Measurements from ENCODE around the gene TOPBP1.
"Not testable (repeated sequence)": the region's sequence is repeated elsewhere in the genome, so short reads cannot be mapped to it uniquely, and the experiment has no call there.

TOPBP1 gene

DNA sequence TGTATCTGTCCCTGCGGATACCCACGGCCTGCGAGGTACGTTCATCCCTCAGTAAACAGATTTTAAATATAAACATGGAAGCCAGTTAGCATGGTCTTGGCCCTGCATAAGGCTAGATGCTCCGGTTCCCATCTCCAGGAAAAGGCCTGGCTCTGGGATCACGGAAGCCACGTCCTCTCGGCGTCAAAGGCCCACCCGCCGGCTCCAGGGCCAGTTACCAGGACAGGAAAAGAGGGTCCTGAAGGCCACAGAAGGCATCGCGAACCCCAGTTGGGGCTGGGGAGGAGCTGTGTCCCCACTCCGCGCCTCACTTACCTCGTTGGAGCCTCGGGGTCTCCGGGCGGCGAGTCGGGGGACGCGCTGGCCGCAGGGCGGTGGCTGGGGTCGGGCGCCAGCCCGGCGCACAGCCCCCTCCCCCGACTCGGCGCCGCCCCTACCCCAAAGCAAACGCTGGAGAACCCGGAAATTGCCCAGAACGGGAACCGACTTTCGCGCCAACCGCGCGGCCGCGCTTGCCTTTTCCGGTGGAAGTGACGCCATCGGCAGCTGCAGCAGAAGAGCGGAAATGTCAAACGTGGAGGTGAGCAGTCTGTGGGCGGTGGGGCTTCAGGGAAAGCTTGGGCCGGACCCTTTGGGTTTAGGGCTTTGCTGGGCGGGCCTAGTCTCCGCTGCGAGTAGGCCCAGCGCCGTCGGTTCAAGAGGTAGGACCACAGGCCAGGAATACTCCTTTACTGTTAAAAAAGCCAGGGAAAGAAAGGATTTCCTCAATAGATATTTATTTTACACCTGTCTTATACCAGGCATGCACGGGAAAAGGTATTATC, at the start of gene TOPBP1:
TOPBP1 (minus strand) TSS at position 488 of the 824 bp plus-strand sequence. CDS start 814 bp downstream, outside the sequence.
- DNase-seq (ENCODE audit: low read depth in 2 of 2): peak; percentile 73 to 77

DNA sequence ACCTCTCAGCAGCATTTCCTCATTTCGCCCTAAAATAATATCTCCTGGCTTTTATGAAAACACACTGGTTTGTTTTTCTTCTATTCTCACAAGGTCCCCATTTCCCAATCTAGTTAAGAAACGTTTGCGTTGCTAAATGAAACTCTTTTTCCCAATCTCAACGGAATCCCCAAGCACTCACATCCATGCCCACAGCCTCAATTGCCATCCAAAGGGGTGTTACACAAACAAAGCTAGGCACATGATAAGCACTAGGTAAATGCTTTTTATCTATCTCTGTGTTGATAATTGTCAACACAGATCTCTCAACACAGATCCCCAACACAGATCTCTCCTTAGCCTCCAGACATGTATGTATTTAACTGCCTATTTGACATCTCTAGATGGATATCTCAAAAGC, 49.3 kb upstream of the TOPBP1 start:
- no peak for DNase-seq (ENCODE audit: low read depth in 2 of 2)

DNA sequence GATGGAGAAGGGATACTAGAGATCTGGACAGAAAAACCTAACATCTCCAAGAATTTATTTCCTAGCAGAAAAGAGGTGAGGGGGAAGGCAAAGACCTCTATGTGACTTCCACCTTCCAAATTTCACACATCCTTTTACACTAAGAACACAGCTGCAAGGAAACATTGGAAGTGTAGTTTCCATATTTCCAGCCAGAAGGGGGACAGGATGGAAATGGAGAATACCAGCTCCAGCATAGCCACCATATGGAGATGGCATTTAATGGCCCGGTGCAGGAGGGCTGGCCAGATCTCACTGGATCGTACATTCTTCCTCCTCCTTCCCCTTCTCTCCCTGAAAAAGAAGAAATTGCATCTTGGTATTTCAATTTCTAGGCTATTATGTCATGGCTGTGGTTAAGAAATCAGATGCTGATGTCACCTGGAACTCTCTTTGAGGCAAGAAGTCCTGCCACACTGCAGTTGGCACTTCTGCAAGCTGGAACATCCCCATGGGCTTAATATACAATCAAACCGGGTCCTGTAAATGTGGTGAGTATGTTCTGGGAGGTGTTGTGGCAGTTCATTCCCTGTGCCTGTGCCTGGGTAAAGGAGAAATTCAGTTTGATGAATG, 47.5 kb upstream of the TOPBP1 start:
- no peak for DNase-seq (ENCODE audit: low read depth in 2 of 2)

DNA sequence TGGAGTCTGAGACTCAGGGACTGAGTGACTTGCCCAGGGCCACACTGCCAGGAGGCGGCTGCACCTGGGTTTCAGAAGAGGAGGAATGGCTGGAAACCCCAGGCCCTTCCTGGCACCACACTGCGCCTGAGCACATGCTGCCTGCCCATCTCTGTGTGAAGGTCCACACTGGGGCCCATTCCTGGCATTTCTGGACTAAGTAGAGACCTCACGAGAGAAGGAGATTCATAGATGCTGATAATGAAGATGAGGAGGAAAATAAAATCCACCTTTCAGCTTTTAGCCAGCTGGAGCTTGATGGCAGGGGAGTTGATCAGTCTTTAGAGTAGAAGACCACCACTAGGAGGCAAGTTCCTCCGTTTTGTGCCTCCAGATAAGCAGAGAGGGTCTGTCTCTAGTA, 44.3 kb upstream of the TOPBP1 start:
- no peak for DNase-seq (ENCODE audit: low read depth in 2 of 2)

DNA sequence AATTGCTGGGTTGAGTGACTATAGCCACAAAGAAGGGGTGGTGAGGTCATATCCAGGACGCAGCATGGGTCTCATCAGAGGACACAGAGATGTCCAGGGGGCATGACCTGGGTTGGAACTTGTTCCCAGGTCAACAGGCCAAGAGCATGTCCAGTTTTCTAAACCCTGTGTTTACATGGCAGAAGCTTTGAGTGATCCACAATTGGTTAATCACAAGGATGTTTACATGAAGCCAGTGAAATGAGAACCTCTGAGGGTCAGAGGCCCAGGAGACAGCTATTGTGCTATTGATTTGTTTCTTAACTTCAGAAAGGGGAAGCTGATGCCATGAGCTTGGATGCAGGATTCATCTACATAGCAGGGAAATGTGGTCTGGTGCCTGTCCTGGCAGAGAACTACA, 42.2 kb upstream of the TOPBP1 start:
- DNase-seq (ENCODE audit: low read depth in 2 of 2): no peak

DNA sequence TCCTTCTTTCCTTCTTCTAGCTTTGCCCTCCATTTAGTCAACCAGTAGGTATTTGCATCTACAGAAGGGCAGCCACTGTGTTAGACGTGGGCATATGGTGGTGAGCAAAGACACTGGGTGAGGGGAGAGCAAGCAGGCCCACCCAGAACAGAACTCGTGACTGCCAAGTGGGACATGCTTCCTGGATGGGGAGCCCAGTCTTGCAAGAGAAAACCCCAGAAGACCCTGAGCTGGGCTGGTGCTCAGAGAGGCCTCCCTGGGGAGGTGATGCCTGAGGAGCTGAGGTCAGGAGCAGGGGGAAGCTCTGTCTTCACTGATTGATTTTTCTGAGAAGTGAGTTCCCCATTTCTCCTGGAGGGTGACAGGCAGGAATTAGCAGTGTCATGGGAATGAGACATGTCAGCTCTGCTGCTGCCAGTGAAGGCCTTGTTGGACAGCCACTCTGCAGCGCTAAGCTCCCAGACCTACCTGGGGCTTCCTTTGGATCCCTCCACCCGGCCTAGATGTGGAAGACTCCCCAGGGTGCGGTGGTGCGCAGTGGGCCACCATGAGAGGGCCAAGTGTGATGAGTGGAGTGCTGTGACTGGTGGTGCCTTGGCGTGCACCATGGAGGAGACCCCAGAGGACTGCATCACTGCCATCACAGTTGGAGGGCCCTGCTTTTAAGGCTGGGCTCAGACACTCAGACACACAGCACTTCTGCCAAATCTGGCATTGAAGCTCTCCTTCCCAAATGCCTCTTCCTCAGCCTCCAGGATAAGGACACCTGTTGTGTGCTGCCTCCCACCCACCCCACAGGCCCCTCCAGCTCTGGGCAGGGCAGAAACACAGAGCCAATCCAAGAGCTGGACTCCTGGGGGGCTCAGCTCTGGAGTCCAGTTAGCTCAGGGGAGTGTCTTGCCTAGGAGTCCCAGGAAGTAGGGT, 40.0 kb upstream of the TOPBP1 start:
- no peak for DNase-seq (ENCODE audit: low read depth in 2 of 2)

DNA sequence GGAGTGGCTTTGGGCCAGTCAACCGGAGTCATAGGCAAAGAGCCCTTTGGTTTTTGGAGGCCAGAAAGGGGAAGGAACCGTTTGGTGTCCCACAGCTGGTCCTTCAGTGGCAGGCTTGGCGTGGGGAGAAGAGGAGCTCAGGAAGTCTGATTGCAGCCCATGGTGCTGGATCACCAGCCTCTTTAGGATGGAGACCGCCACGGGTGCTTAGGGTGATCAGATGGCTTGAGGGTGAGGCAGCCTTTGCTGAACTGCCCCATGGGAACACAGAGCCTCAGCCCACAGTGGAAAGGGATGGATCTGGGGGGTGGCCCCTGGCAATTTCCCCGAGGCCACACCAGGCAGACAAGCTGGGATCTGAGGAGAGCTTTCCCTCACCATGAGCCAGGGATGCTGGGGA, 38.6 kb upstream of the TOPBP1 start:
- DNase-seq (ENCODE audit: low read depth in 2 of 2): no peak

DNA sequence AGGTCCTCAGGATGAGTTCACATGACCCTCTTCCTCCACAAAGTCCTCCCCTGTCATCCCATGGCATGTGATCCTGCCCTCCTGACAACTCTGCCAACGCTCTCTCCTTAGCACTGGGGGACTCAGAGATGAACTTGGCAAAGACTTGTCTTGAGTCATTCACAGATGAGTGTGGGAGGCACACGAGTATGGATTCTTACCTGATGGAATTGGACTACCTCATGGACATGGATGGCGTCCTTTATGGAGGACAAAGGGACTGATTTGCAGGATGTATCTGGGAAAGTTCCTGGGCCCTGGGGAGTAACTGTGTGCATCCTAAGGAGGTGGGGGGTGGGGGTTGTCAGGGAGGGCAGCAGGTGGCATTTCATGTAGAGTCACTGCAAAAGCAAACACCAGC, 38.2 kb upstream of the TOPBP1 start:
- no peak for DNase-seq (ENCODE audit: low read depth in 2 of 2)

DNA sequence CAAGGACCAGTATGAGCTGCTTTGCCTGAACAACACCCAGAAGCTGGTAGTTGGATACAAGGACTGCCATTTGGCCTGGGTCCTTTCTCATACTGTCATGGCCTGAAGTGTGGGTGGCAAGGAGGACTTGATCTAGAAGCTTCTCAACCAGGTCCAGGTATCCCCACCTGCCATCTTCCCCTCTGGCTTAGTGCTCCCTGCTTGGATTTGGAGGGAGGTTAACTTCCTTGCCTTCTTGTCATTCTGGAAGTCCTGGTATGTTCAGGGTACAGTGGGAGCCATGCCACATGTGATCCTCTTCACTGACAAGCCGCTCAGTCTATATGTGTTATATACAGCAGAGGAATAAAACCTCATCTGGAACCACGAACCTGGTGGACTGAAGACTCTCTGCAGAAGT, 37.7 kb upstream of the TOPBP1 start:
- DNase-seq (ENCODE audit: low read depth in 2 of 2): no peak

DNA sequence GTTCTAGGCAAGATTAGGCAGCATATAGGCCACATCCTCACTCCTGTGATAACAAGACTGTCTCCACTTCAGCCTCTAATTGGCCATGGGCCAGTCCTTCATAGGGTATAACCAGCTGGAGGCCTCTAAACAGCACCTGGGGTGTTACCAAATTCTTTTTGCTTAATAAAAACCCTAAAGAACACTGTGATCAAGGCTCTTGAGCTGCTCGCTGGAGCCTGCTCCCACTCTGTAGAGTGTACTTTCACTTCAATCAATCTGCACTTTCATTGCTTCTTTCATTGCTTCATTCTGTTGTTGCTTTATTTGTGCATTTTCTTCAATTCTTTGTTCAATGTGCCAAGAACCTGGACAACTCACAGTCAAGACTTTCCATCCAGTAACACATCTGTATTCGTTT, 36.2 kb upstream of the TOPBP1 start:
- no peak for DNase-seq (ENCODE audit: low read depth in 2 of 2)

DNA sequence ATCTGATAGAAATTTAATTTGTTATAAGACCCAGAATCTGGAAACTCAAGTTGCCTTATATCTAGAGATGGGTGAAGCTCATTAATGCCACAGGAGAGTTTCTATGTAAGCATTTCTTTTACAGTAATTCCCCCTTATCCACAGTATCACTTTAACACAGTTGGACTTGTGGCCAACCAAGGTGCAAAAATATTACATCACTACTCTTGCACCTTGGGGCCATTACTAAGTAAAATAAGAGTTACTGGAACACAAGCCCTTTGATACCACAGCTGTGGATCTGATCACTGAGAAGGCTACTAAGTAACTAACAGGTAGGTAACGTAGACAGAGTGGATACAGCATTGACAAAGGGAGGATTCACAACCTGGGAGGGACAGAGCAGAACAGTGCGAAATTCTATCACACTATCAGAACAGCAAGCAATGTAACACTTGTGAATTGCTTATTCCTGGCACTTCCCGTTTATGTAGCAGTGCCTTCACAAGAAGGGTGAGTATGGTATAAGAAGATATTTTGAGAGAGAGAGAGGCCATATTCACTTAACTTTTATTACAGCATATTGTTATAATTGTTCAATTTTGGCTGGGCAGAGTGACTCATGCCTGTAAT, 33.9 kb upstream of the TOPBP1 start:
- no peak for DNase-seq (ENCODE audit: low read depth in 2 of 2)

DNA sequence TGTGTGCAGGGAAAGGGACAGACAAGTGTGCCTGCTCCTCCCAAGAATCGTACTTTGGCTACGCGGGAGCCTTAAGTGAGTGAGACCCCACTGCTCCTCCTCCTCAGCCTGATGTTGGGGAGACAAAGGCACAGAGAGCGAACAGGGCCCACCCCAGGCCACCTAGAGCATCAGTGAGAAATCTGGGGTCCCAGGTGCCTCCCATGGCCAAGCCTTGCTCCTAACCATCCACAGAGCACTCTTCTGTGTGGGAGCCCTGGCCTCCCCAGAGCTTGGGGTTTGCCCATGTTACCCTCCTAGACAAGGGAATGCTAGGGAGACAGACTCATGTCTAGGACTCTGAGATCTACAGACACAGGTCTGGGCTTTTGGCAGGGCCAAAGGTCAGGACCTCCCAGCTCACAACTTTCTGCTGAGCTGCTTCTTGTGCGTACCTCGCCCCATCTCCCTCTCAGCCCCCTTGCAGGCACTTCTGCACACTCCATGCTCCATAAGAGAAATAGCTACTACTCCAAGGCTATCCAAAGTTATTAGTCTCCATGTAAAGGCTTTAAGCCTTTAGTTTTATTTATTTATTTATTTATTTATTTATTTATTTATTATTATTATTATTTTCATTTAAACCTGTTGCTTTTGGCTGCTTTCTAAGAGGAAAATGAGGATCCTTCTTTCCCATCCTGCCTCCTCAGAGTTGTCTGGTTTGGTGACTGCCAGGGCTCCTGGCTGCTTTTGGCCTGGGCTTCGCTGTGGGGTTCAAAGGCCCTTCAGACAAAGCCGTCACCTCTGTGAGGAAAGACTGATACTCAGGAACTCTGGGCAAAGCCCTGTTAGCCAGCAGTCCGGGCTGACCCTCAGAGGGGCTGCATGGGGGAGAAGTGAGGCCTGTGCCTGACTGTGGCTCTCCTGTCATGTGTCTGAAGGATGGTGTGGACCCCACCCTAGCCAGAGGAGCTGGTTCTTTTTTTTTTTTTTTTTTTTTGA, 32.8 kb upstream of the TOPBP1 start:
- DNase-seq (ENCODE audit: low read depth in 2 of 2): no peak

DNA sequence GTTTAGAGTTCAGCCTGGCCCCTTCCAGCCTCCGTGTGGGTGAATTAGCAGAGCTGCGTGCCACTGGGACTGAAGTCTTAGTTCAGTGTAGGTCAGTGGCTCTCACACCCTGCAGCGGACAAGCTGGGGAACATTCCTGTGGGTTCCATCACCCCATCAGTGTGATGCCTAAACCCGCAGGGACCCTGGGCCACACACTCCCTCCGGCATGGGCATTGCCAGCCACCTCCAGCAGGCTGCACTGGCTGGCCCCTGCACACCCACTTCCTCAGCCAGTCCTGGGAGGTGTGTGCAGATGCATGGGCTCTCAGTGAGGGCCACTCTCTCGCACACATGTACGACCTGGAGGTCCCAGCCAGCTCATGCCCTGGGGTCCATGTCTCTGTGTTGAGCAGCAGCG, 32.1 kb upstream of the TOPBP1 start:
- no peak for DNase-seq (ENCODE audit: low read depth in 2 of 2)

DNA sequence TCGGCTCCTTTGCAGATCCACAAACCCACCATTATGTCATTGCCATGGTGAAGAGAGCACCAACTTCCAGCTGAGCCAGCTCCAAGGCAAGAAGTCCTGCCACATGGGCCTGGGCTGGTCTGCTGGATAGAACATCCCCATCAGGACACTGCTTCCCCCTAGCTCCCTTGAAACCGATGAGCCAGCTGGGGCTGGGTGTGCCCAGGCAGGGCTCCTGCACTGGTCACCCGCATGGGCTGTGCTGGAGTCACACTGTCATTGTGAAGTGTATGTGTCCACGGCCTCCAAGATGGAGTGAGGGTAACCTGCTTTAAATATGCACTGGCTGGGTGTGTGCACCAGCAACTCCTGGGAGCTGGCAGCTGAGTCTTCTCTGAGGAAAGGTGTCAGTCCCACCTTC, 31.0 kb upstream of the TOPBP1 start:
- DNase-seq (ENCODE audit: low read depth in 2 of 2): no peak

DNA sequence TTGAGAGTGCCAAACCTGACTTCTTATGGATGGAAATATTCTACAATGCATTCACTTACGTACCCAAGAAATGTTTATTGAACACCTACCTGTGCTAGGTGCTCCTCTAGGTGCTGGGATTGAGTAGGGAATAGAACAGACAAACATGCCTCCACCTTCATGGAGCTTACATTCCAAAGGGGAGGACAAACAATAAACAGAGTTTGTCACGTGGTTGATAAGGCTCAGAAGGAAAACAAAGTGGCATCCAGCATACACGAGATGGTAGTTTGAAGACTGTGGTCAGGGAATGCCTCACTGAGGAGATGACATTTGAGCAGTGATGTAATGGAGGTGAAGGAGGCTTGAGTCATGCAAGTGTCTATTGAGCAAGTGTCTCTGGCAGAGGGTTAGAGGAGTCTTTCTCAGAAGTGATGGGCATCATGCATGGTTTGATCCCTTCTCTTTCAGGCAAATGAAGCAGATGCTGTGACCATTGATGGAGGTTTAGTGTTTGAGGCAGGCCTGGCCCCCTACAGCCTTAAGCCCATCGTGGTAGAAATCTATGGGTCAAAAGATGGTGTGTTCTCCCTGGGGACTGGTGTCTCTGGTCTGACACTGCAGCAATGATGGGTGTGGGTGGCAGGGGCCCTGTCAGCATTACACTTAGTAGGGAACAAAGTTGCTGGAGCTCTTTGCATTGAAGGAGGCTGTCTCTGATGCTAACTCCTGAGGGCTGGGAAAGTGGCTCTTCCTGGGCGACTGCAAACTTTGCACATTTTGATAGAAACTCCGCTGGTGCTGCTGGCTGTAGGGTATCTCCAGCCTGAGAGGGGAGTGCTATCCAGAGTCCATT, 29.7 kb upstream of the TOPBP1 start:
- DNase-seq (ENCODE audit: low read depth in 2 of 2): no peak

DNA sequence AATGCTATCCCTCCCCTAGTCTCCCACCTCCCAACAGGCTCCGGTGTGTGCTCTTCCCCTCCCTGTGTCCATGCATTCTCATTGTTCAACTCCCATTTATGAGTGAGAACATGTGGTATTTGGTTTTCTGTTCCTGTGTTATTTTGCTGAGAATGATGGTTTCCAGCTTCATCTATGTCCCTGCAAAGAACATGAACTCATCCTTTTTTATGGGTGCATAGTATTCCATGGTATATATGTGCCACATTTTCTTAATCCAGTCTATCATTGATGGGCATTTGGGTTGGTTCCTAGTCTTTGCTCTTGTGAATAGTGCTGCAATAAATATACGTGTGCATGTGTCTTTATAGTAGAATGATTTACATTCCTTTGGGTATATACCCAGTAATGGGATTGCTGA, 16.3 kb upstream of the TOPBP1 start:
- not testable (repeated sequence) for DNase-seq (ENCODE audit: low read depth in 2 of 2)

DNA sequence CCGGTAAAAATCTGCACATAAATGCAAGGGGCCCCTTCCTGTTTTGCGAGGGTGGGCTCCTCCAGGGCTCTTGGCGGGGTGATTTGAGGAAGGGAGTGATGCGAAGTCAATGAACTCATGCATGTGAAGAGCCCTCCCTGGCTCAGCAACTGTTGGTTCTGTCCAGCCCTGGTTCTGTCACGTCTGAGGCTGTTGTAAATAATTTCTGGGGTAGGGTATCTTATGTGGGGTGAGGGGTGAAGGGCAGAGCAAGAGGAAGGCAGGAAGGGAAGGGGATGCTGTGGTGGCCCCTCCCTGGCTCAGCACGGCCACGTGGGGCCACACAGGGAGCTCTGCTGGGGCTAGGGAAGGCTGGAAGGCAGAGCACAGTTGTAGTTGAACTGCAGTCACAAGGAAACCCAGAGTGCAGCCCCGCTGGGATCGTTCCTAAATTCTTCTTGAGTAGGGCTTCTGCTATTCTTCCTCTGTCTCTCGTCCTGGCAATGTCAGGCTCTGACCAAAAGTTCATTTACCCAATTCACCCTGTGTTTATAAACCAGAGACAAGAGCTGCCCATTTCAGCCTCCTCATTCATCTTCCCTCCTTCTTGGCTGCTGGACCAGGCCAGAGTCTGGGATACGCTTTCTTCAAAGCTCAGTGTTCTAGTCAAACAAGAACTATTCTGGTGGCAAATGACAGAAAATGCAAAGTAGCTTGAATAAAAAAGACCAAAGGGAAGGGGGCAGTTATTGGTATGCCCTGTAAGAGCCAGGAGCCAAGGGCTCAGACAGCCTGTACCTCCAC, 14.8 kb upstream of the TOPBP1 start:
- DNase-seq (ENCODE audit: low read depth in 2 of 2): no peak

DNA sequence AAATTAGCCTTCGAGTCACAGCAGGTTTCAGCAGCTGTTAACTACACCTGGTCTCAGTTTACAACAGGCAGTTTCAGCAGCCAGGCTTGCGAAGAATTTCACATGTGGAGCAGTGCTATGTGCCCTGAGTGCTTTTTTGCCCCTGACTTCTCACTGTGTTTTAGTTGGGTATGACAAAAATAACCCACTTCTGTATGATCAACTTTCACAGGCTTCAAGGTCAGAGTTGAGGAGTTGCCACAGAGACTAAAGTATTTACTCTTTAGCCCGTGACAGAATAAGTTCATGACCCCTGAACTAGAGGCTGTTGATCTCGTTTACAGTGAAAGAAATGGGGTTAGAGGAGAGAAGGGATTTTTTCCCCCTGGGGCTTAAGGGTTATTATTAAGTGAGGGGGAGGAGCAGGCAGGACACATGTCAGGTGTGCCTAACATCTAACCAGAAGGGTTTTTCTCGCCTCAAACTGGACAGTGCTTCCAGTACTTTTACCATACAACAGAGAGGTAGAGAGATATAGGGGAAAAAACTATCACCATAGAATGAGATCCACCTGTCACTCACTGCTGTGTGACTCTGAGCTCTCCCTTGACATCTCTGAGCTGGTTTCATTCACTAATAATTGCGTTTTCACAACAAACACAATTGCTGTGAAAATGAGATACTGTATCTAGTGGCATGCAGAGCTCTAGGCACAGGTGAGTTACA, 14.0 kb upstream of the TOPBP1 start:
- no peak for DNase-seq (ENCODE audit: low read depth in 2 of 2)

All from stimulated activated CD8-positive, alpha-beta memory T cell treated with anti-CD3 and anti-CD28 coated beads, Interleukin-15, amount 100 ng/mL, for 4 hours (primary cell).